CD4-positive, alpha-beta memory T cell (primary cell): ENCODE data around the gene ACSM2A. TPM values are rescaled to one million over a fixed set of nuclear protein-coding genes. Genes with fewer than 3 reads are reported as not detected.
"Not testable (repeated sequence)": the region's sequence is repeated elsewhere in the genome, so short reads cannot be mapped to it uniquely, and the experiment has no call there.

Source experiments
- CTCF ChIA-PET: fragments of 350-600 bp; sonication (Branson Sonifier 250); formaldehyde crosslinking; loops from one replicate; lab custom pipeline; 2021; ENCODE audit warnings: inconsistent platforms; ENCODE audit not compliant: partially characterized antibody; lab: Charles Lee
- POLR2A ChIA-PET: fragments of 350-600 bp; sonication (Branson Sonifier 250); formaldehyde crosslinking; loops from one replicate; lab custom pipeline; 2021; ENCODE audit not compliant: partially characterized antibody; lab: Charles Lee
- DNase-seq, 5 donors: peaks; one replicate each; pipeline versions ENCODE4 v3.0.0 to v3.0.0-alpha.2; 2020 to 2022; ENCODE audit warnings: mixed read lengths in 1 of 5
- H3K27ac ChIP-seq: one replicate; pipeline ENCODE4 v1.7.0; 2013; ENCODE audit warnings: low read depth, low read length
- H3K27me3 ChIP-seq: 2 replicates; pipeline ENCODE4 v1.7.0; 2013; ENCODE audit warnings: mild to moderate bottlenecking, low read length, moderate library complexity; ENCODE audit not compliant: insufficient read depth
- H3K36me3 ChIP-seq: 2 replicates; pipeline ENCODE4 v1.7.0; 2013; ENCODE audit warnings: mild to moderate bottlenecking, low read length, moderate library complexity; ENCODE audit not compliant: insufficient read depth
- H3K4me1 ChIP-seq: 2 replicates; pipeline ENCODE4 v1.7.0; 2013; ENCODE audit warnings: mild to moderate bottlenecking, low read length, moderate library complexity; ENCODE audit not compliant: insufficient read depth
- H3K4me3 ChIP-seq, 2 donors: one replicate each; pipeline ENCODE4 v1.7.0; 2013; ENCODE audit warnings: low read length in 2 of 2, mild to moderate bottlenecking in 1 of 2
- H3K9me3 ChIP-seq, 2 donors: one replicate each; pipeline ENCODE4 v1.7.0; 2013; ENCODE audit warnings: low read length in 2 of 2, control low read depth in 1 of 2; ENCODE audit not compliant: control insufficient read depth in 1 of 2
- H3K27ac Mint-ChIP-seq, 7 donors: one replicate each; pipeline ENCODE4 v1.8.0; 2020 to 2021; ENCODE audit warnings: mixed read lengths in 7 of 7, mild to moderate bottlenecking in 6 of 7, inconsistent platforms in 3 of 7, moderate library complexity in 3 of 7
- H3K27me3 Mint-ChIP-seq, 2 donors: one replicate each; pipeline ENCODE4 v1.8.0; 2020 to 2021; ENCODE audit warnings: mixed read lengths in 2 of 2
- H3K36me3 Mint-ChIP-seq, 2 donors: one replicate each; pipeline ENCODE4 v1.8.0; 2020 to 2021; ENCODE audit warnings: mixed read lengths in 2 of 2, inconsistent platforms in 1 of 2, mild to moderate bottlenecking in 1 of 2
- H3K4me1 Mint-ChIP-seq, 4 donors: one replicate each; pipeline ENCODE4 v1.8.0; 2020 to 2021; ENCODE audit warnings: mixed read lengths in 4 of 4, mild to moderate bottlenecking in 1 of 4
- H3K4me3 Mint-ChIP-seq, 8 donors: one replicate each; pipeline ENCODE4 v1.8.0; 2020 to 2021; ENCODE audit warnings: mixed read lengths in 8 of 8, mild to moderate bottlenecking in 7 of 8, moderate library complexity in 6 of 8, inconsistent platforms in 3 of 8
- H3K9me3 Mint-ChIP-seq, 8 donors: one replicate each; pipeline ENCODE4 v1.8.0; 2020 to 2021; ENCODE audit warnings: mixed read lengths in 8 of 8, mild to moderate bottlenecking in 5 of 8, inconsistent platforms in 3 of 8, moderate library complexity in 1 of 8
- intact Hi-C: fragments of 100-400 bp; cut with micrococcal nuclease; formaldehyde crosslinking; loops from one replicate; pipeline ENCODE4 v1.15.1; 2023
- polyA plus RNA-seq, 2 donors: library from polyadenylated mRNA; unstranded; fragments of 300-500 nt; fragmentation: Illumina TruSeq; gene quantifications; one replicate each; pipeline ENCODE4 v1.2.3, GENCODE V29; 2021
- total RNA-seq, 2 experiments: library from RNA; stranded (reverse); gene quantifications; one replicate each; pipeline ENCODE4 v1.2.3, GENCODE V29; 2021

Gene ACSM2A
- total and polyA plus RNA-seq, 4 experiments from 2014 or later: not detected

DNA sequence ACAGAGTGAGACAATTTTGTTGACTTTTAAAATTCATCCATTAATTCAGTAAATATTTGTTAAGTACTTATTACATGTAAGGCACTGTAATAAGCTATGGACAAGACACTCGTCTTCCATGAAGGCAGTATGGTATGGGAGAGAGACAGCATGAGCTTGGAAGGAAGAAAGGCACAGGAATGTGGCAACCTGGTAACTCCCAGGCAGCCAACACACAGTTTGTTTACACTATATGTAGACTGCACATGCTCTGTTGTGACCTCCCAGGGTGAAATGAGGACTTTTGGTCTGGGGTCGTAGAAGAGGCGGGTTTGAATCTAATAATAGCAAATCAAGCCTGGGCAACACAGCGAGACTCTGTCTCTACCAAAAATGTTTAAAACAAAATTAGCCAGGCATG lies 9.0 kb downstream of the ACSM2A start:
- H3K27ac ChIP-seq, H3K4me3 Mint-ChIP-seq, DNase-seq, H3K36me3 Mint-ChIP-seq, H3K27ac Mint-ChIP-seq, H3K4me1 ChIP-seq, intact Hi-C loops, H3K4me3 ChIP-seq, H3K27me3 Mint-ChIP-seq, POLR2A ChIA-PET, H3K9me3 ChIP-seq, H3K36me3 ChIP-seq, H3K4me1 Mint-ChIP-seq, H3K9me3 Mint-ChIP-seq, CTCF ChIA-PET, H3K27me3 ChIP-seq: not testable (repeated sequence)

DNA sequence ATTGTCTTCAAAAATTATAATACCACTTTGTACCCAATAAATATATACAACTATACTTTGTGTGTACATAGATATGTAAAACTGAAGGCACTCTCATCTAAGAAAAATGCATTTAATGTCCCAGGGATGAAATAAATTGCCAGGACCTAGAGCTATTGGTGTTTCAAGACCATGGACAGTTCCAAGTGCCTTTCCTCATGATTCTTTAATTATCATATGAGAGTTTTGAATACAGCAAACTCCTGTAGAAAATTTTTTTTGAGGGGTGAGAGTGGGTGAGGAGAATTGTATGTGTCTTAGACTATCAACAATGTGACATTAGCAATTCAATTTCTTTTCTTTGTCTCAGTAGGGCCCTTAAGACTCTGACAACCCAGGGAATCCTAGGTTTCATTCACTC lies 17.6 kb downstream of the ACSM2A start:
- H3K27ac Mint-ChIP-seq, H3K36me3 Mint-ChIP-seq, H3K36me3 ChIP-seq, H3K4me3 Mint-ChIP-seq, H3K27ac ChIP-seq, intact Hi-C loops, H3K27me3 ChIP-seq, DNase-seq, H3K27me3 Mint-ChIP-seq, POLR2A ChIA-PET, H3K4me1 ChIP-seq, H3K9me3 ChIP-seq, H3K4me3 ChIP-seq, H3K4me1 Mint-ChIP-seq, CTCF ChIA-PET: not testable (repeated sequence)
- H3K9me3 Mint-ChIP-seq: peaks cover 0 to 13% (median 5%) of the 10 kb centered on the region in 8 donors

DNA sequence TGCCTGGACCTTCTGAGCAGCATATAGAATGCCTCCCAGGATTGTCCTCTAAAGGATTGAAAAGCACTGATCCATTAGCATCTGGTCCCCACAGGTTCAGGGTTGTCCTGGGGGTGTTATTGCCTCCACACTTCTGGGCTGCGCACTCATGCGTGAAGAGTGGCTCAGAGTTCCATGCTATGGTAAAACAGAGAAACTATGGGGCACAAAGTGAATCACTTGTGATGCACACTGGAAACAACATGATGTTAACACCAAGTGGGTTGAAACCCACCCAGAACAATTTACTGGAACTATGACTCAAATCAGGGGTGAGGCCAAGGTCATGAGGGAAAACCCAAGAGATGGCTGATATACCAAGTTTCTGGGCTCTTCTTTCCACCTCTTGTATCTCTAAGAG lies 18.6 kb downstream of the ACSM2A start:
- H3K27ac Mint-ChIP-seq, H3K4me3 Mint-ChIP-seq, DNase-seq, H3K4me3 ChIP-seq, H3K27ac ChIP-seq, H3K4me1 ChIP-seq, POLR2A ChIA-PET, H3K36me3 Mint-ChIP-seq, H3K27me3 Mint-ChIP-seq, H3K27me3 ChIP-seq, CTCF ChIA-PET, intact Hi-C loops, H3K4me1 Mint-ChIP-seq, H3K9me3 ChIP-seq, H3K36me3 ChIP-seq: not testable (repeated sequence)
- peaks cover 0 to 19% (median 4%) of the 10 kb centered on the region in 8 donors for H3K9me3 Mint-ChIP-seq

DNA sequence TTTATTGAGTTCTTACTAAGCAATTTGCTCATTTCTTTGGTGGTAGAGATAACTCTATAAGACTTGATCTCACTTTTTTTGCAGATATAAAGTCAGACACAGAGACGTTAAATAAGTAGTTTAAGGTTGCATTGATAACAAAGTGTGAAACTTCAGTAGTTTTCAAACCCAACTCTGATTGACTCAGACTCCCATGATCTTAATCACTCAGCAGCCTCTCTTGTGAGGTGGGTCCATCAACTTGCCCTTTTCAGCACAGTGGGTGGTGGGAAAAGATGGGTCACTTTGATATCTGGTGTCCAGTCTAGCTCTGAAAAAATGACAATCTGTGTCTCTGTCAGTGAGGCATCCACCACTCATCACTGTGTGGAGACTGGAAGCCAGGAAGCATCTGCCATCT lies 19.4 kb downstream of the ACSM2A start:
- not testable (repeated sequence) for H3K27me3 Mint-ChIP-seq

DNA sequence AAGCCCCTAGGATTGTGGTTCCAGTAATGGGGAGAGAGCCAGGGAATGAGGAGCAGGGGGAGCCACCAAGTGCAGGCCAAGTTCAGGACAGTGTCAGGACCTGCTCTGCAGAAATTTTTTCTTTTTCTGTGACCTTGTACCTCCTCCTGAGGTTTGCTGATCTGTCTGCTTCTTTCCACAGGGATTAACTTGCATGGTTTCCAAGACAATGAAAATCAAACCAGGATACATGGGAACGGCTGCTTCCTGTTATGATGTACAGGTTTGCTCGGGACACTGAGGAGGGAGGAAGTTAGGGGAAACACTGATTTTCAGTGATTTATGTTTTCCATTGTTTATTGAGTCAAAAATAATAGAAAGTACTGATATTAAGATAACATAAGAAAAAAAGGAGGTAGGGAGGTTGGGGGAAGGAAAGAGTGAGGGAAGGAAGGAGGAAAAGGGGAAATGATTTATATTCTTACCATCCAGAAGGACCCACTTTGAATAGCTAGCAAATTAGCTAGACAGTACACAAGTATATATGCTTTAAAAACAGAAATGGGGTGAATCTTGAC lies 25.9 kb downstream of the ACSM2A start:
- H3K36me3 ChIP-seq, POLR2A ChIA-PET, H3K4me3 ChIP-seq, intact Hi-C loops, DNase-seq, H3K27ac Mint-ChIP-seq, H3K9me3 ChIP-seq, H3K4me1 Mint-ChIP-seq, H3K4me3 Mint-ChIP-seq, H3K4me1 ChIP-seq, CTCF ChIA-PET, H3K27ac ChIP-seq, H3K27me3 Mint-ChIP-seq, H3K36me3 Mint-ChIP-seq, H3K27me3 ChIP-seq: not testable (repeated sequence)
- peaks cover 0 to 12% (median 0%) of the 10 kb centered on the region in 8 donors for H3K9me3 Mint-ChIP-seq

More for the DNA sequence above, 19.4 kb downstream of the ACSM2A start:
- H3K4me3 Mint-ChIP-seq, H3K36me3 ChIP-seq, H3K27ac Mint-ChIP-seq, H3K4me1 Mint-ChIP-seq, DNase-seq, H3K27me3 ChIP-seq, H3K27ac ChIP-seq, H3K4me3 ChIP-seq, intact Hi-C loops, H3K9me3 ChIP-seq, POLR2A ChIA-PET, H3K4me1 ChIP-seq, CTCF ChIA-PET, H3K36me3 Mint-ChIP-seq: not testable (repeated sequence)
- H3K9me3 Mint-ChIP-seq: peaks cover 0 to 19% (median 4%) of the 10 kb centered on the region in 8 donors

DNA sequence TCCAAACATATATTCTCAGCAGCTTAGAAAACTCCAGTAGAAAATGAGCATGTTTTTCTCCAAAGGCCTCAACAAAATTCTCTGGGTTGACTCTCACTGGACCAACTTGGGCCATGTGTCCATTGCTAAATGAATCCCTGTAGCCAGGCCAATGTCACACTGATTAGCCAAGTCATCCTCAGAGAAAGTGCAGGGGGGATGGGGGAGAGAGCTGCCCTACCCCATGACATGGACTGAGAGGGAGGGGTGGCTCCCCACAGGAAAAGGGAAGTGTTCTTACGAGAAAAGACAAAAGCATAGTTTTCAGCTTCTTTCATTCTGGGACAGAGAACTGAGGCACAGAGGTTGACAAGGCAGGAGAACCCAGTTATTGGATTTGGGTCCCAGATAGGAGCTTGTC lies 32.7 kb downstream of the ACSM2A start:
- H3K27ac Mint-ChIP-seq, H3K9me3 ChIP-seq, H3K27me3 ChIP-seq, H3K4me1 Mint-ChIP-seq, H3K36me3 Mint-ChIP-seq, POLR2A ChIA-PET, H3K36me3 ChIP-seq, DNase-seq, H3K27me3 Mint-ChIP-seq, intact Hi-C loops, H3K27ac ChIP-seq, H3K4me3 ChIP-seq, CTCF ChIA-PET, H3K9me3 Mint-ChIP-seq, H3K4me1 ChIP-seq, H3K4me3 Mint-ChIP-seq: not testable (repeated sequence)

DNA sequence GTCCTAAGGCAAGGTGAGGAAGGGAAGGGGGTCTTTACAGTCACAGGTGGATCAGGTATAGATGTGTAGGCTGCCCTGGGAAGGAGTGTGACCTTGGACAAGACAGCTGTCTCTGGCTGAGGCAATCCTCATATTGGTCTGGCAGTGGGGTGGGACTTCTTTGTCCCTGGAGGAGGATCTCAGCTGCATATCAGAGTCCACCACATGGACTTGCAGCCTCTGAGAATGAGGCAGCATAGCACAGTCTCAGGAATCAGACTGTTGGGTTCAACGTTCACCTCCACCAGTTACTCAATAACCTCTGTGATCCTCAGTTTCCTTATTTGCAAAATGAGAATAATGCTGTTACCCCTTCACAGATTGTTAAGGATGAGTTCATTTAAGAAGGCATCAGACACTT lies 33.4 kb downstream of the ACSM2A start:
- DNase-seq: no peak
- intact Hi-C loops: no loop called here
- H3K4me3 ChIP-seq: no peak overlapping the region
- Mint-ChIP-seq H3K36me3 (no peaks in the 10 kb centered on the region), H3K27me3 (peaks cover 1 to 3% of the 10 kb centered on the region in 2 donors), H3K27ac (no peak overlapping the region), H3K4me3 (no peak overlapping the region), H3K4me1 (no peaks in the 10 kb centered on the region), H3K9me3 (peaks cover 0 to 3% (median 0%) of the 10 kb centered on the region in 8 donors)
- H3K27ac ChIP-seq: no peak overlapping the region
- H3K36me3 ChIP-seq: no peaks in the 10 kb centered on the region
- no peaks in the 10 kb centered on the region for H3K4me1 ChIP-seq
- no peaks in the 10 kb centered on the region for H3K27me3 ChIP-seq
- CTCF ChIA-PET: no interaction called here
- POLR2A ChIA-PET: no interaction called here
- H3K9me3 ChIP-seq: no peaks in the 10 kb centered on the region

DNA sequence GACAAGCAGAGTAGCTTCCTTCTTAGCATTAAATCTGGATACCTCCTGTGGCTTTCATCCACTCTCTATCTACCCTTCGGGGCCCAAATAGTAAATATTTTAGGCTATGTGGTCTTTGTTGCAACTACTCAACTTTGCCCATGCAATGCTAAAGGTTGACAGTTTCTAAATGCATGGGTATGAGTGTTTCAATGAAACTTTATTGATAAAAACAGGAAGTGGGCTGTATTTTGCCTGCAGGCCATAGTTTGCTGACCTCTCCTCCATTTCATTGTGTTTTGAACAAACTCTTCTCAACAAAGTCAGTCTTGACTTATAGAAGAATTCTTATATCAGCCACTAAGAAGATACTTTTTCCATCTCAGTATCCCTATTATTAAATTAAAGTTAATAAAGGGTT lies 34.1 kb downstream of the ACSM2A start:
- Histone ChIP-seq H3K4me1 (no peaks in the 10 kb centered on the region), H3K4me3 (no peak overlapping the region), H3K36me3 (no peaks in the 10 kb centered on the region), H3K27ac (no peak overlapping the region), H3K9me3 (no peaks in the 10 kb centered on the region), H3K27me3 (no peaks in the 10 kb centered on the region)
- Mint-ChIP-seq H3K27ac (no peak overlapping the region), H3K9me3 (peaks cover 0 to 3% (median 0%) of the 10 kb centered on the region in 8 donors), H3K4me1 (no peaks in the 10 kb centered on the region), H3K4me3 (no peak overlapping the region), H3K27me3 (peaks cover 1% of the 10 kb centered on the region in 2 donors), H3K36me3 (no peaks in the 10 kb centered on the region)
- ChIA-PET POLR2A (no interaction called here), CTCF (no interaction called here)
- intact Hi-C loops: no loop called here
- DNase-seq: no peak
